Loucy (cell line): ENCODE data around the gene LRRC46.

Experiments
- EZH2phosphoT487 ChIP-seq: fragments of 200-600 bp; IDR thresholded peaks from 2 replicates; pipeline ENCODE4 v1.6.1; 2018; ENCODE audit warnings: antibody characterized with exemption, mild to moderate bottlenecking, moderate library complexity, borderline replicate concordance
- TF ChIP-seq, protein P1 (sequence below): fragments of 200-600 bp; sonication (generic); conservative IDR thresholded peaks from 2 replicates; pipeline ENCODE4 v1.5.1; 2014; ENCODE audit warnings: mild to moderate bottlenecking, antibody characterized with exemption, low read length

DNA sequence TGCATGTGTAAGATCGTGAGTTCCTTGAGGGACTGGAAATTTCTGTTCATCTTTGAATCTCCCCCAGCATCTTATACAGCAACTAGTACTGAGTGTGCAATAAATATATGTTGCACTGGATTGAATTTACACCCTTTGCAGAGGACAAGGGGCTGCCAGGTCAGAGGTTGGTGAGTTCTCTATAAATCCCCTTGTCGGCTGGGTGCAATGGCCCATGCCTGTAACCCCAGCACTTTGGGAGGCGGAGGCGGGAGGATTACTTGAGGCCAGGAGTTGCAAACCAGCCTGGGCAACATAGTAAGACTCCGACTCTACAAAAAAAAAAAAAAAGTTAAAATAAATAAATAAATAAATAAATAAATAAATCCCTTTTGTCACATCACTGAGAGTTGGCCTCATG is 28.9 kb downstream of the LRRC46 start:
- TF ChIP-seq, protein P1, sequence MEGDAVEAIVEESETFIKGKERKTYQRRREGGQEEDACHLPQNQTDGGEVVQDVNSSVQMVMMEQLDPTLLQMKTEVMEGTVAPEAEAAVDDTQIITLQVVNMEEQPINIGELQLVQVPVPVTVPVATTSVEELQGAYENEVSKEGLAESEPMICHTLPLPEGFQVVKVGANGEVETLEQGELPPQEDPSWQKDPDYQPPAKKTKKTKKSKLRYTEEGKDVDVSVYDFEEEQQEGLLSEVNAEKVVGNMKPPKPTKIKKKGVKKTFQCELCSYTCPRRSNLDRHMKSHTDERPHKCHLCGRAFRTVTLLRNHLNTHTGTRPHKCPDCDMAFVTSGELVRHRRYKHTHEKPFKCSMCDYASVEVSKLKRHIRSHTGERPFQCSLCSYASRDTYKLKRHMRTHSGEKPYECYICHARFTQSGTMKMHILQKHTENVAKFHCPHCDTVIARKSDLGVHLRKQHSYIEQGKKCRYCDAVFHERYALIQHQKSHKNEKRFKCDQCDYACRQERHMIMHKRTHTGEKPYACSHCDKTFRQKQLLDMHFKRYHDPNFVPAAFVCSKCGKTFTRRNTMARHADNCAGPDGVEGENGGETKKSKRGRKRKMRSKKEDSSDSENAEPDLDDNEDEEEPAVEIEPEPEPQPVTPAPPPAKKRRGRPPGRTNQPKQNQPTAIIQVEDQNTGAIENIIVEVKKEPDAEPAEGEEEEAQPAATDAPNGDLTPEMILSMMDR: no peak
- TF ChIP-seq EZH2phosphoT487: no peak
